ENCODE measurements around the gene CDKAL1.

Gene CDKAL1

DNA sequence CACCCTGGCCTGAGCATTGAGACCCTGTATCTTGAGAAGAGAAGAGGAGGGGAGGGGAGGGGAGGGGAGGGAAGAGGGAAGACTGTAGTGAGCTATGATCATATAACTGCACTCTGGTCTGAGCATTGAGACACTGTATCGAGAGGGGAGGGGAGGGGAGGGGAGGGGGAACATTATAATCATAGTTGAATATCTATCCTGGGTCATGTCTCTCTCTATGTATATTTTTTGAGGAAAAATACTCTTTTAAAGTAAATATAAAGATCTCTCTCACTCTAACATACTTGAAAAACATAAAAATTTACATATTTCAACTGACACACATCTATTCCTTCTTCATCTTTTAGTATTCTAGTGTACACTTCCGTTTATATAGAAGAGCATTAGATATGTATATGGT lies 431.0 kb downstream of the CDKAL1 start:
- Histone ChIP-seq H3K27me3 (replicated peaks in 2 of 5; ENCODE audit: control insufficient read depth in 4 of 5, insufficient read depth in 5 of 5, low read length in 4 of 5) (no peaks in the 10 kb centered on the region), H3K36me3 (ENCODE audit: control insufficient read depth in 4 of 4, insufficient read depth in 4 of 4, low read length in 3 of 4) (peaks cover 0 to 9% (median 2%) of the 10 kb centered on the region in 4 experiments), H3K9me3 (ENCODE audit: control extremely low read depth in 1 of 5, control insufficient read depth in 4 of 5, insufficient read depth in 2 of 5, low read depth in 1 of 5, low read length in 4 of 5) (peaks cover 0 to 19% (median 6%) of the 10 kb centered on the region in 5 experiments), H3K4me3 (ENCODE audit: control insufficient read depth in 1 of 7, extremely low read depth in 1 of 7, insufficient read depth in 4 of 7, low read depth in 2 of 7, low read length in 6 of 7) (no peak overlapping the region), H3K4me1 (ENCODE audit: control extremely low read depth in 1 of 4, control insufficient read depth in 4 of 4, insufficient read depth in 4 of 4, low read length in 3 of 4) (no peaks in the 10 kb centered on the region), H3K27ac (ENCODE audit: insufficient read depth in 1 of 2, low read depth in 1 of 2, low read length in 2 of 2, poor library complexity in 1 of 2, severe bottlenecking in 2 of 2) (no peak overlapping the region)
- no CpG with 5 or more reads among the region's 2 CpGs for WGBS (ENCODE audit: insufficient coverage)
- CTCF ChIA-PET = no interaction called here
- no peak for DNase-seq
- POLR2A ChIA-PET = no interaction called here

- H3K27ac ChIP-seq (ENCODE audit: insufficient read depth in 1 of 2, low read depth in 1 of 2, low read length in 2 of 2, poor library complexity in 1 of 2, severe bottlenecking in 2 of 2) = no peak overlapping the region
- no peaks in the 10 kb centered on the region for H3K27me3 ChIP-seq (replicated peaks in 2 of 5; ENCODE audit: control insufficient read depth in 4 of 5, insufficient read depth in 5 of 5, low read length in 4 of 5)
- H3K4me1 ChIP-seq (ENCODE audit: control extremely low read depth in 1 of 4, control insufficient read depth in 4 of 4, insufficient read depth in 4 of 4, low read length in 3 of 4) = no peaks in the 10 kb centered on the region
- peaks cover 0 to 19% (median 6%) of the 10 kb centered on the region in 5 experiments for H3K9me3 ChIP-seq (ENCODE audit: control extremely low read depth in 1 of 5, control insufficient read depth in 4 of 5, insufficient read depth in 2 of 5, low read depth in 1 of 5, low read length in 4 of 5)
- CTCF ChIA-PET = no interaction called here
- WGBS (ENCODE audit: insufficient coverage) = 100% methylated on average over 3 of the region's 5 CpGs
- POLR2A ChIA-PET = no interaction called here
- DNase-seq = no peak
- H3K36me3 ChIP-seq (ENCODE audit: control insufficient read depth in 4 of 4, insufficient read depth in 4 of 4, low read length in 3 of 4) = peaks cover 0 to 8% (median 3%) of the 10 kb centered on the region in 4 experiments
- H3K4me3 ChIP-seq (ENCODE audit: control insufficient read depth in 1 of 7, extremely low read depth in 1 of 7, insufficient read depth in 4 of 7, low read depth in 2 of 7, low read length in 6 of 7) = no peak overlapping the region
Measured at GRCh38 chr6:20965915-20966314, 431.7 kb downstream of the CDKAL1 start.

- no CpG with 5 or more reads among the region's 1 CpG for WGBS (ENCODE audit: insufficient coverage)
- no peaks in the 10 kb centered on the region for H3K4me1 ChIP-seq (ENCODE audit: control extremely low read depth in 1 of 4, control insufficient read depth in 4 of 4, insufficient read depth in 4 of 4, low read length in 3 of 4)
- ChIA-PET POLR2A (no interaction called here), CTCF (interaction anchor here (1.0 kb wide), 1 partner anchor 9 kb away, joined by 4 read pairs; no protein-coding TSS in a partner anchor)
- DNase-seq = no peak
- peaks cover 0 to 19% (median 6%) of the 10 kb centered on the region in 5 experiments for H3K9me3 ChIP-seq (ENCODE audit: control extremely low read depth in 1 of 5, control insufficient read depth in 4 of 5, insufficient read depth in 2 of 5, low read depth in 1 of 5, low read length in 4 of 5)
- H3K36me3 ChIP-seq (ENCODE audit: control insufficient read depth in 4 of 4, insufficient read depth in 4 of 4, low read length in 3 of 4) = peaks cover 0 to 8% (median 3%) of the 10 kb centered on the region in 4 experiments
- H3K27ac ChIP-seq (ENCODE audit: insufficient read depth in 1 of 2, low read depth in 1 of 2, low read length in 2 of 2, poor library complexity in 1 of 2, severe bottlenecking in 2 of 2) = no peak overlapping the region
- H3K4me3 ChIP-seq (ENCODE audit: control insufficient read depth in 1 of 7, extremely low read depth in 1 of 7, insufficient read depth in 4 of 7, low read depth in 2 of 7, low read length in 6 of 7) = no peak overlapping the region
- no peaks in the 10 kb centered on the region for H3K27me3 ChIP-seq (replicated peaks in 2 of 5; ENCODE audit: control insufficient read depth in 4 of 5, insufficient read depth in 5 of 5, low read length in 4 of 5)
Measured at GRCh38 chr6:20969551-20969950, 435.3 kb downstream of the CDKAL1 start.

- no peak overlapping the region for H3K4me3 ChIP-seq (ENCODE audit: control insufficient read depth in 1 of 7, extremely low read depth in 1 of 7, insufficient read depth in 4 of 7, low read depth in 2 of 7, low read length in 6 of 7)
- WGBS (ENCODE audit: insufficient coverage) = 100% methylated on average over 1 of the region's 5 CpGs
- CTCF ChIA-PET = no interaction called here
- peaks cover 0 to 8% (median 0%) of the 10 kb centered on the region in 4 experiments for H3K4me1 ChIP-seq (ENCODE audit: control extremely low read depth in 1 of 4, control insufficient read depth in 4 of 4, insufficient read depth in 4 of 4, low read length in 3 of 4)
- no peaks in the 10 kb centered on the region for H3K9me3 ChIP-seq (ENCODE audit: control extremely low read depth in 1 of 5, control insufficient read depth in 4 of 5, insufficient read depth in 2 of 5, low read depth in 1 of 5, low read length in 4 of 5)
- POLR2A ChIA-PET = no interaction called here
- H3K27me3 ChIP-seq (replicated peaks in 2 of 5; ENCODE audit: control insufficient read depth in 4 of 5, insufficient read depth in 5 of 5, low read length in 4 of 5) = no peaks in the 10 kb centered on the region
- DNase-seq = no peak
- no peaks in the 10 kb centered on the region for H3K36me3 ChIP-seq (ENCODE audit: control insufficient read depth in 4 of 4, insufficient read depth in 4 of 4, low read length in 3 of 4)
- H3K27ac ChIP-seq (ENCODE audit: insufficient read depth in 1 of 2, low read depth in 1 of 2, low read length in 2 of 2, poor library complexity in 1 of 2, severe bottlenecking in 2 of 2) = no peak overlapping the region
Measured at GRCh38 chr6:20976391-20976918, 442.2 kb downstream of the CDKAL1 start.

GRCh38 chr6:20978151-20978614 lies 443.9 kb downstream of the CDKAL1 start:
- no peaks in the 10 kb centered on the region for H3K9me3 ChIP-seq (ENCODE audit: control extremely low read depth in 1 of 5, control insufficient read depth in 4 of 5, insufficient read depth in 2 of 5, low read depth in 1 of 5, low read length in 4 of 5)
- H3K36me3 ChIP-seq (ENCODE audit: control insufficient read depth in 4 of 4, insufficient read depth in 4 of 4, low read length in 3 of 4) = no peaks in the 10 kb centered on the region
- H3K27me3 ChIP-seq (replicated peaks in 2 of 5; ENCODE audit: control insufficient read depth in 4 of 5, insufficient read depth in 5 of 5, low read length in 4 of 5) = no peaks in the 10 kb centered on the region
- peak; percentile 7 to 82 (median 67) for DNase-seq
- POLR2A ChIA-PET = no interaction called here
- no peak overlapping the region for H3K27ac ChIP-seq (ENCODE audit: insufficient read depth in 1 of 2, low read depth in 1 of 2, low read length in 2 of 2, poor library complexity in 1 of 2, severe bottlenecking in 2 of 2)
- peaks cover 0 to 8% (median 0%) of the 10 kb centered on the region in 4 experiments for H3K4me1 ChIP-seq (ENCODE audit: control extremely low read depth in 1 of 4, control insufficient read depth in 4 of 4, insufficient read depth in 4 of 4, low read length in 3 of 4)
- CTCF ChIA-PET = interaction anchor here (1.5 to 1.8 kb wide), 2 partner anchors 9 to 413 kb away, joined by 4 read pairs; no protein-coding TSS in a partner anchor
- WGBS (ENCODE audit: insufficient coverage) = no CpG with 5 or more reads among the region's 5 CpGs
- H3K4me3 ChIP-seq (ENCODE audit: control insufficient read depth in 1 of 7, extremely low read depth in 1 of 7, insufficient read depth in 4 of 7, low read depth in 2 of 7, low read length in 6 of 7) = no peak overlapping the region

DNA sequence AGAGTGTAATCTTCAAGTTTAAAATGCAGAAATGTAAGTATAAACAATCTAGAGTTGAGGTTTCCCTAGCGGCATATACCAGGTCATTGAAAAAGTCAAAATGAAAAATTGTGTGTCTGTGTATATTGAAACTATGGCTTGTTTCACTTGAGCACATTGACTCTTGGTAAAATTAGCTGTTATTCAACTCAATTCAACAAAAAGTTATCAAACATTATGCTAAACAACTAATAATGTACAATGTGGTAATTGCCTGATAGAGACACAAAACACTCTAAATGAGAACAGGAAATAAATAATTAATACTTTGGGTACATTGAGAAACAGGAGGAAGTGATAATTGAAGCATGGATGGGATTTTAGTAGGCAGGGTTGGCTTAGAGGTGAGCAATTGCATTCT lies 444.8 kb downstream of the CDKAL1 start:
- CTCF ChIA-PET = interaction anchor here (1.5 kb wide), 1 partner anchor 10 kb away, joined by 4 read pairs; no protein-coding TSS in a partner anchor
- no peak overlapping the region for H3K4me3 ChIP-seq (ENCODE audit: control insufficient read depth in 1 of 7, extremely low read depth in 1 of 7, insufficient read depth in 4 of 7, low read depth in 2 of 7, low read length in 6 of 7)
- no peak for DNase-seq
- peaks cover 0 to 4% (median 2%) of the 10 kb centered on the region in 5 experiments for H3K9me3 ChIP-seq (ENCODE audit: control extremely low read depth in 1 of 5, control insufficient read depth in 4 of 5, insufficient read depth in 2 of 5, low read depth in 1 of 5, low read length in 4 of 5)
- H3K36me3 ChIP-seq (ENCODE audit: control insufficient read depth in 4 of 4, insufficient read depth in 4 of 4, low read length in 3 of 4) = no peaks in the 10 kb centered on the region
- 100% methylated on average over 1 of the region's 1 CpG for WGBS (ENCODE audit: insufficient coverage)
- peaks cover 0 to 8% (median 0%) of the 10 kb centered on the region in 4 experiments for H3K4me1 ChIP-seq (ENCODE audit: control extremely low read depth in 1 of 4, control insufficient read depth in 4 of 4, insufficient read depth in 4 of 4, low read length in 3 of 4)
- POLR2A ChIA-PET = no interaction called here
- H3K27ac ChIP-seq (ENCODE audit: insufficient read depth in 1 of 2, low read depth in 1 of 2, low read length in 2 of 2, poor library complexity in 1 of 2, severe bottlenecking in 2 of 2) = no peak overlapping the region
- no peaks in the 10 kb centered on the region for H3K27me3 ChIP-seq (replicated peaks in 2 of 5; ENCODE audit: control insufficient read depth in 4 of 5, insufficient read depth in 5 of 5, low read length in 4 of 5)

DNA sequence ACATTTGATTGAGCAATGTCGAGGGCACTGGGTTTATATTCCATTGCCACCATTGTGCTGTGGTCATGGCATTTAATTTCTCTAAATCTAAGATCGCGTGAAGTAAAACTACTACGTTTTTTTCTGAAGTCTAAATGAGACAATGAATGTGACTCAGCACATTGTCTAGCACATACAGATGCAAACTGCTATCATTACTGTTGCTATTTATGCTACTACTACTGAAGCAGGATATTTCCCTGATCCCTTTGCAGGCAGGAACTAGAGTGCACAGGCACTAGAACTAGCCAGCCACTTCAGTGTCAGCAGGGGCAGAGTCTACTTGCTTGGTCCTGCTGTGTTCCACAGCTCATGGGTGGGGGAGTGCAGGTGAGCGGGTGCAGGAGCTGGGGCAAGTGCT lies 449.7 kb downstream of the CDKAL1 start:
- no peak overlapping the region for H3K27ac ChIP-seq (ENCODE audit: insufficient read depth in 1 of 2, low read depth in 1 of 2, low read length in 2 of 2, poor library complexity in 1 of 2, severe bottlenecking in 2 of 2)
- H3K27me3 ChIP-seq (replicated peaks in 2 of 5; ENCODE audit: control insufficient read depth in 4 of 5, insufficient read depth in 5 of 5, low read length in 4 of 5) = no peaks in the 10 kb centered on the region
- POLR2A ChIA-PET = no interaction called here
- peaks cover 0 to 12% (median 9%) of the 10 kb centered on the region in 5 experiments for H3K9me3 ChIP-seq (ENCODE audit: control extremely low read depth in 1 of 5, control insufficient read depth in 4 of 5, insufficient read depth in 2 of 5, low read depth in 1 of 5, low read length in 4 of 5)
- no peak overlapping the region for H3K4me3 ChIP-seq (ENCODE audit: control insufficient read depth in 1 of 7, extremely low read depth in 1 of 7, insufficient read depth in 4 of 7, low read depth in 2 of 7, low read length in 6 of 7)
- H3K36me3 ChIP-seq (ENCODE audit: control insufficient read depth in 4 of 4, insufficient read depth in 4 of 4, low read length in 3 of 4) = peaks cover 0 to 5% (median 4%) of the 10 kb centered on the region in 4 experiments
- no peak for DNase-seq
- CTCF ChIA-PET = interaction anchor here (0.9 kb wide), 1 partner anchor 418 kb away, joined by 3 read pairs; no protein-coding TSS in a partner anchor
- H3K4me1 ChIP-seq (ENCODE audit: control extremely low read depth in 1 of 4, control insufficient read depth in 4 of 4, insufficient read depth in 4 of 4, low read length in 3 of 4) = no peaks in the 10 kb centered on the region
- 98% methylated on average over 5 of the region's 5 CpGs for WGBS (ENCODE audit: insufficient coverage)

All from common myeloid progenitor, CD34-positive (primary cell).